ENCODE measurements around the gene N4BP2L2.

Gene N4BP2L2

GRCh38 chr13:32474999-32475792 is 63.4 kb downstream of the N4BP2L2 start:
- H3K9me3 ChIP-seq, result no peaks in the 10 kb centered on the region
- no peak overlapping the region for H3K27ac ChIP-seq
- H3K27me3 ChIP-seq, result no peaks in the 10 kb centered on the region
- H3K36me3 ChIP-seq, result peaks cover 32% of the 10 kb centered on the region
- no peaks in the 10 kb centered on the region for H3K4me1 ChIP-seq (ENCODE audit: control insufficient read depth in 1 of 2, insufficient read depth in 1 of 2, low read depth in 1 of 2, low read length in 1 of 2)
- H3K4me3 ChIP-seq (ENCODE audit: low read depth in 1 of 2, low read length in 1 of 2), result no peak overlapping the region
- TF ChIP-seq CTCF (IDR thresholded peaks at IDR 0.05), result no peak

- no peak for TF ChIP-seq CTCF (IDR thresholded peaks at IDR 0.05)
- no peak overlapping the region for H3K27ac ChIP-seq
- H3K4me1 ChIP-seq (ENCODE audit: control insufficient read depth in 1 of 2, insufficient read depth in 1 of 2, low read depth in 1 of 2, low read length in 1 of 2), result no peaks in the 10 kb centered on the region
- H3K4me3 ChIP-seq (ENCODE audit: low read depth in 1 of 2, low read length in 1 of 2), result no peak overlapping the region
- H3K27me3 ChIP-seq, result no peaks in the 10 kb centered on the region
- peaks cover 39% of the 10 kb centered on the region for H3K36me3 ChIP-seq
- H3K9me3 ChIP-seq, result no peaks in the 10 kb centered on the region
Measured at GRCh38 chr13:32473650-32474049, 64.9 kb downstream of the N4BP2L2 start.

GRCh38 chr13:32472194-32472621 is 66.4 kb downstream of the N4BP2L2 start:
- peaks cover 30% of the 10 kb centered on the region for H3K36me3 ChIP-seq
- no peak overlapping the region for H3K4me3 ChIP-seq (ENCODE audit: low read depth in 1 of 2, low read length in 1 of 2)
- H3K27me3 ChIP-seq, result no peaks in the 10 kb centered on the region
- H3K9me3 ChIP-seq, result no peaks in the 10 kb centered on the region
- no peak for TF ChIP-seq CTCF (IDR thresholded peaks at IDR 0.05)
- no peaks in the 10 kb centered on the region for H3K4me1 ChIP-seq (ENCODE audit: control insufficient read depth in 1 of 2, insufficient read depth in 1 of 2, low read depth in 1 of 2, low read length in 1 of 2)
- H3K27ac ChIP-seq, result no peak overlapping the region

- Histone ChIP-seq H3K4me1 (ENCODE audit: control insufficient read depth in 1 of 2, insufficient read depth in 1 of 2, low read depth in 1 of 2, low read length in 1 of 2) (no peaks in the 10 kb centered on the region), H3K4me3 (ENCODE audit: low read depth in 1 of 2, low read length in 1 of 2) (no peak overlapping the region), H3K9me3 (no peaks in the 10 kb centered on the region), H3K27ac (no peak overlapping the region), H3K36me3 (peaks cover 26% of the 10 kb centered on the region), H3K27me3 (no peaks in the 10 kb centered on the region)
- TF ChIP-seq CTCF (IDR thresholded peaks at IDR 0.05), result no peak
Measured at GRCh38 chr13:32471187-32471922, 67.2 kb downstream of the N4BP2L2 start.

GRCh38 chr13:32468502-32469142 is 70.0 kb downstream of the N4BP2L2 start:
- no peak overlapping the region for H3K4me3 ChIP-seq (ENCODE audit: low read depth in 1 of 2, low read length in 1 of 2)
- no peak overlapping the region for H3K27ac ChIP-seq
- H3K4me1 ChIP-seq (ENCODE audit: control insufficient read depth in 1 of 2, insufficient read depth in 1 of 2, low read depth in 1 of 2, low read length in 1 of 2), result no peaks in the 10 kb centered on the region
- no peaks in the 10 kb centered on the region for H3K9me3 ChIP-seq
- H3K36me3 ChIP-seq, result peaks cover 22% of the 10 kb centered on the region
- no peak for TF ChIP-seq CTCF (IDR thresholded peaks at IDR 0.05)
- H3K27me3 ChIP-seq, result no peaks in the 10 kb centered on the region

All from neutrophil (primary cell).